DOHH2 (cell line): Measurements from ENCODE around the gene MACROD2.

Experiments used
- EZH2phosphoT487 ChIP-seq: fragments of 200-600 bp; sonication (generic); IDR thresholded peaks from 2 replicates; pipeline ENCODE4 v1.6.1; 2017; ENCODE audit warnings: borderline replicate concordance, mild to moderate bottlenecking, antibody characterized with exemption, low read length, moderate library complexity, mixed read lengths
- TF ChIP-seq, protein P1 (sequence below): fragments of 200-600 bp; sonication (generic); IDR thresholded peaks from one replicate; pipeline ENCODE4 v1.5.1; 2014; ENCODE audit warnings: antibody characterized with exemption, mild to moderate bottlenecking, low read depth, low read length; ENCODE audit not compliant: poor library complexity, severe bottlenecking

DNA sequence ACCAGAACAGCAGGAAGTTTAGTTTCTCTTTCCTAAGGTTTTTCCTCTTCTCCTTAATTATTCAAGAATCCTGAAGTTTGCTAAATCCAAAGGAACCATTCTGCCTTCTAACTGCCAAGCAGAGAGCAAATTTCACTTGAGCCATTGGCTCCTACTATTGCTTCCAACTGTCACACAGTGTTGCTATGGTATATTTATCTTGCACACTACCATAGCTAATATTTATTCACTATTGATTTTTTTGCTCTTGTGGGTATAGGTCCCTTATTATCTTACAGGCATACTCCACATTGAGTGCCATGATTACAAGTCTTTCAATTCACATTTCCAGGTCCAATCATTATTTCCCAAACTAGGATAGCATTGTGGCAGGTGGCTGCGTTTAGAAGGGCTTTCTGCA, 608.8 kb downstream of the MACROD2 start:
- TF ChIP-seq, protein P1, sequence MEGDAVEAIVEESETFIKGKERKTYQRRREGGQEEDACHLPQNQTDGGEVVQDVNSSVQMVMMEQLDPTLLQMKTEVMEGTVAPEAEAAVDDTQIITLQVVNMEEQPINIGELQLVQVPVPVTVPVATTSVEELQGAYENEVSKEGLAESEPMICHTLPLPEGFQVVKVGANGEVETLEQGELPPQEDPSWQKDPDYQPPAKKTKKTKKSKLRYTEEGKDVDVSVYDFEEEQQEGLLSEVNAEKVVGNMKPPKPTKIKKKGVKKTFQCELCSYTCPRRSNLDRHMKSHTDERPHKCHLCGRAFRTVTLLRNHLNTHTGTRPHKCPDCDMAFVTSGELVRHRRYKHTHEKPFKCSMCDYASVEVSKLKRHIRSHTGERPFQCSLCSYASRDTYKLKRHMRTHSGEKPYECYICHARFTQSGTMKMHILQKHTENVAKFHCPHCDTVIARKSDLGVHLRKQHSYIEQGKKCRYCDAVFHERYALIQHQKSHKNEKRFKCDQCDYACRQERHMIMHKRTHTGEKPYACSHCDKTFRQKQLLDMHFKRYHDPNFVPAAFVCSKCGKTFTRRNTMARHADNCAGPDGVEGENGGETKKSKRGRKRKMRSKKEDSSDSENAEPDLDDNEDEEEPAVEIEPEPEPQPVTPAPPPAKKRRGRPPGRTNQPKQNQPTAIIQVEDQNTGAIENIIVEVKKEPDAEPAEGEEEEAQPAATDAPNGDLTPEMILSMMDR = no peak
- no peak for TF ChIP-seq EZH2phosphoT487
